Calu3 (cell line): ENCODE results near the gene UNC5C. TPM values are rescaled to one million over a fixed set of nuclear protein-coding genes. Genes with fewer than 3 reads are reported as not detected.

Experiments
- BruUV-seq: library from RNA; stranded (reverse); fragments of 400-500 nt; replicated peaks from 2 replicates; lab custom pipeline; 2021; lab: Mats Ljungman, UMichigan
- CTCF ChIA-PET: fragments of 300-600 bp; sonication (Branson Sonifier 250); formaldehyde crosslinking; loops from one replicate; lab custom pipeline; 2022; ENCODE audit warnings: antibody characterized with exemption; lab: Charles Lee
- DNase-seq: peaks from one replicate; pipeline ENCODE4 v3.0.0; 2022
- H3K27ac Mint-ChIP-seq: one replicate; pipeline ENCODE4 v1.8.0; 2022; ENCODE audit warnings: mixed read lengths; ENCODE audit not compliant: unreplicated experiment
- H3K27me3 Mint-ChIP-seq: one replicate; pipeline ENCODE4 v1.8.0; 2022; ENCODE audit warnings: mixed read lengths; ENCODE audit not compliant: unreplicated experiment
- H3K36me3 Mint-ChIP-seq: one replicate; pipeline ENCODE4 v1.8.0; 2022; ENCODE audit warnings: mild to moderate bottlenecking, moderate library complexity, mixed read lengths; ENCODE audit not compliant: insufficient read depth, unreplicated experiment
- H3K4me1 Mint-ChIP-seq: one replicate; pipeline ENCODE4 v1.8.0; 2022; ENCODE audit warnings: mild to moderate bottlenecking, low read depth, mixed read lengths; ENCODE audit not compliant: unreplicated experiment
- H3K4me3 Mint-ChIP-seq: one replicate; pipeline ENCODE4 v1.8.0; 2022; ENCODE audit warnings: mild to moderate bottlenecking, low read depth, moderate library complexity, mixed read lengths; ENCODE audit not compliant: unreplicated experiment
- H3K9me3 Mint-ChIP-seq: one replicate; pipeline ENCODE4 v1.8.0; 2022; ENCODE audit warnings: low read depth, mixed read lengths; ENCODE audit not compliant: unreplicated experiment
- CTCF ChIP-seq: fragments of 200-600 bp; IDR thresholded peaks from one replicate; pipeline ENCODE4 v1.8.0; 2022; ENCODE audit warnings: antibody characterized with exemption; ENCODE audit not compliant: unreplicated experiment
- intact Hi-C: fragments of 100-400 bp; cut with micrococcal nuclease; formaldehyde crosslinking; loops from one replicate; pipeline ENCODE4 v1.10.0; 2022; ENCODE audit not compliant: unreplicated experiment
- total RNA-seq: library from RNA; stranded (reverse); gene quantifications from 2 replicates; pipeline ENCODE4 v1.2.3, GENCODE V29; 2022

Gene UNC5C
- total RNA-seq, 1 experiment from 2014 or later, result not detected

GRCh38 chr4:95507561-95507960, 41.2 kb downstream of the UNC5C start:
- CTCF ChIA-PET, result no interaction called here
- Mint-ChIP-seq H3K27me3 (no peaks in the 10 kb centered on the region), H3K36me3 (no peaks in the 10 kb centered on the region), H3K4me3 (no peak overlapping the region), H3K4me1 (no peaks in the 10 kb centered on the region), H3K27ac (no peak overlapping the region), H3K9me3 (no peaks in the 10 kb centered on the region)
- intact Hi-C loops, result no loop called here
- BruUV-seq, result no TSS peak
- TF ChIP-seq CTCF, result no peak
- no peak for DNase-seq

GRCh38 chr4:95507147-95507546, 41.6 kb downstream of the UNC5C start:
- no peaks in the 10 kb centered on the region for H3K27me3 Mint-ChIP-seq

GRCh38 chr4:95506264-95506663, 42.5 kb downstream of the UNC5C start:
- H3K27ac Mint-ChIP-seq, result no peak overlapping the region
- no peak for TF ChIP-seq CTCF
- no peaks in the 10 kb centered on the region for H3K36me3 Mint-ChIP-seq
- intact Hi-C loops, result no loop called here
- no TSS peak for BruUV-seq
- H3K9me3 Mint-ChIP-seq, result no peaks in the 10 kb centered on the region
- no peak overlapping the region for H3K4me3 Mint-ChIP-seq
- no peaks in the 10 kb centered on the region for H3K4me1 Mint-ChIP-seq
- H3K27me3 Mint-ChIP-seq, result no peaks in the 10 kb centered on the region
- CTCF ChIA-PET, result no interaction called here
- DNase-seq, result no peak

More at GRCh38 chr4:95507147-95507546, 41.6 kb downstream of the UNC5C start:
- Mint-ChIP-seq H3K36me3 (no peaks in the 10 kb centered on the region), H3K9me3 (no peaks in the 10 kb centered on the region), H3K27ac (no peak overlapping the region), H3K4me1 (no peaks in the 10 kb centered on the region), H3K4me3 (no peak overlapping the region)
- CTCF ChIA-PET, result no interaction called here
- intact Hi-C loops, result no loop called here
- DNase-seq, result no peak
- no peak for TF ChIP-seq CTCF
- no TSS peak for BruUV-seq

- Mint-ChIP-seq H3K9me3 (no peaks in the 10 kb centered on the region), H3K27me3 (no peaks in the 10 kb centered on the region), H3K4me3 (no peak overlapping the region), H3K27ac (no peak overlapping the region), H3K36me3 (no peaks in the 10 kb centered on the region), H3K4me1 (no peaks in the 10 kb centered on the region)
- CTCF ChIA-PET, result no interaction called here
- no peak for DNase-seq
- no TSS peak for BruUV-seq
- TF ChIP-seq CTCF, result no peak
- intact Hi-C loops, result no loop called here
These were observed 43.0 kb downstream of the UNC5C start for GRCh38 chr4:95505799-95506198.
